GM23248 (cell line): ENCODE results near the gene KAT2A.

Experiments used
- EZH2 ChIP-seq: fragments of 200-600 bp; sonication (generic); IDR thresholded peaks from 2 replicates; pipeline ENCODE4 v1.6.1; 2018; ENCODE audit warnings: antibody characterized with exemption, mild to moderate bottlenecking; ENCODE audit not compliant: insufficient read depth, poor library complexity, severe bottlenecking
- EZH2phosphoT487 ChIP-seq: fragments of 200-600 bp; sonication (generic); IDR thresholded peaks from 2 replicates; pipeline ENCODE4 v1.6.1; 2018; ENCODE audit warnings: antibody characterized with exemption, moderate library complexity, mild to moderate bottlenecking, low read depth; ENCODE audit not compliant: insufficient read depth

DNA sequence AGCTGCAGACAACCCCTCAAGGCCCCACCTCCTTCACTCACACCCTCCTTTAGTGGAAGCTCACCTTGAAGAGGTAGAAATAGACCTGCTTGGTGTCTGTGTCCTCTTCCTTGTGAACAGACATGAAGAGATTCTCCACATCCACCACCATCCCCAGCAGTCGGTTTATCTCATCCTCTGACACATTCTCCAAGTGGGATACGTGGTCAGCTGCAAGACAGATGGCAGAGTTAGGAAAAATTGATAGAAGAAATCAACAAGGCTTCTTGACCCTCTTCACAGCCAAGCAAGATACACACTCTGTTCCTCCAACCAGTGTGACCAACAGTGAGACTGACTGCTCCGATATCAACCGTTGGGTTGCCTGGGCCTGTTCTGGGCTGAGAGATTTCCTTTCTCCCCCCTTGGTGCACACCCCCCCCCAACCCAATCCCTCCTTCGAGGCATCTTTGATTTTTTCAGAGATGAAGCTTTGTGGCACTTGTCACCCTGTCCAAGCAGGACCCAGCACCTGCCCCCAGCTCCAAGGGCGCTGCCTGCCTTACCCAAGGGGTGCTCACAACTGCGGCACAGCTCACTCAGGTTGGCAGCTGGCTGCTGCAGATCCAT is 902 bp downstream of the KAT2A start:
- TF ChIP-seq EZH2phosphoT487 (no peak), EZH2 (no peak)
